IMR-90 (cell line): ENCODE data around the gene IRS2. TPM values are rescaled to one million over a fixed set of nuclear protein-coding genes. Genes with fewer than 3 reads are reported as not detected.

ENCODE experiments used
- ATAC-seq: fragments of 200-7000 bp; cut with Tn5 transposase; 2 replicates; pipeline ENCODE4 v1.9.1; 2020; ENCODE audit warnings: low read depth, mild to moderate bottlenecking, moderate library complexity
- BruUV-seq: library from RNA; stranded (reverse); fragments of 400-500 nt; replicated peaks from 2 replicates; lab custom pipeline; 2021; lab: Mats Ljungman, UMichigan
- CTCF ChIA-PET: fragments of 300-600 bp; formaldehyde crosslinking; extraction: SDS; loops from one replicate; lab custom pipeline; 2021; ENCODE audit warnings: antibody characterized with exemption; lab: Yijun Ruan, JAX
- POLR2A ChIA-PET: fragments of 300-600 bp; sonication (Branson Sonifier 250); formaldehyde crosslinking; loops from one replicate; lab custom pipeline; 2022; ENCODE audit warnings: antibody characterized with exemption; ENCODE audit not compliant: unreplicated experiment; lab: Charles Lee
- DNase-seq: peaks from one replicate; pipeline ENCODE4 v3.0.0; 2013
- H2AFZ ChIP-seq: replicated peaks from 2 replicates; pipeline ENCODE3; 2013; ENCODE audit warnings: low read length, mild to moderate bottlenecking; ENCODE audit not compliant: poor library complexity
- H2AK5ac ChIP-seq: 2 replicates; pipeline ENCODE4 v1.6.1; 2013; ENCODE audit warnings: low read depth, low read length, inconsistent platforms
- H2AK9ac ChIP-seq: replicated peaks from 2 replicates; pipeline ENCODE3; 2013; ENCODE audit warnings: mild to moderate bottlenecking, low read depth, low read length, moderate library complexity; ENCODE audit not compliant: poor library complexity
- H2BK120ac ChIP-seq: 2 replicates; pipeline ENCODE4 v1.6.1; 2013; ENCODE audit warnings: low read depth, low read length, inconsistent platforms
- H2BK15ac ChIP-seq: 3 replicates; pipeline ENCODE4 v1.6.1; 2013; ENCODE audit warnings: low read depth, low read length, inconsistent platforms
- H2BK20ac ChIP-seq: 2 replicates; pipeline ENCODE4 v1.6.1; 2013; ENCODE audit warnings: low read depth, mild to moderate bottlenecking, inconsistent platforms, low read length, moderate library complexity
- H2BK5ac ChIP-seq: 2 replicates; pipeline ENCODE4 v1.6.1; 2013; ENCODE audit warnings: mild to moderate bottlenecking, low read depth, low read length, inconsistent platforms; ENCODE audit not compliant: poor library complexity, severe bottlenecking
- H3K14ac ChIP-seq: replicated peaks from 2 replicates; pipeline ENCODE4 v1.6.1; 2013; ENCODE audit warnings: low read depth, low read length, inconsistent platforms
- H3K18ac ChIP-seq: 2 replicates; pipeline ENCODE4 v1.6.1; 2013; ENCODE audit warnings: low read depth, low read length, control low read depth
- H3K23ac ChIP-seq: 2 replicates; pipeline ENCODE4 v1.6.1; 2013; ENCODE audit warnings: low read depth, low read length, inconsistent platforms
- H3K27ac ChIP-seq: 2 replicates; pipeline ENCODE4 v1.5.1; 2013; ENCODE audit warnings: mild to moderate bottlenecking, control low read depth, low read length; ENCODE audit not compliant: insufficient read depth
- H3K27me3 ChIP-seq: 2 replicates; pipeline ENCODE4 v1.6.1; 2013; ENCODE audit warnings: low read length; ENCODE audit not compliant: control insufficient read depth, insufficient read depth
- H3K36me3 ChIP-seq: 2 replicates; pipeline ENCODE4 v1.6.1; 2013; ENCODE audit warnings: low read length, mixed read lengths; ENCODE audit not compliant: control insufficient read depth, insufficient read depth
- H3K4ac ChIP-seq: 2 replicates; pipeline ENCODE4 v1.6.1; 2013; ENCODE audit warnings: low read depth, low read length, inconsistent platforms
- H3K4me1 ChIP-seq: 2 replicates; pipeline ENCODE4 v1.6.1; 2013; ENCODE audit warnings: low read length, mixed read lengths; ENCODE audit not compliant: control insufficient read depth, insufficient read depth
- H3K4me2 ChIP-seq: 2 replicates; pipeline ENCODE4 v1.6.1; 2013; ENCODE audit warnings: low read depth, mild to moderate bottlenecking, control low read depth, low read length, moderate library complexity
- H3K4me3 ChIP-seq: 2 replicates; pipeline ENCODE4 v1.5.1; 2013; ENCODE audit warnings: low read depth, mild to moderate bottlenecking, control low read depth, low read length, moderate library complexity; ENCODE audit not compliant: insufficient read depth
- H3K56ac ChIP-seq: 2 replicates; pipeline ENCODE4 v1.6.1; 2013; ENCODE audit warnings: low read length, inconsistent platforms; ENCODE audit not compliant: insufficient read depth; ENCODE audit errors: extremely low read depth
- H3K79me1 ChIP-seq, 2 experiments: 2 replicates each; pipeline ENCODE4 v1.6.1; 2013; ENCODE audit warnings: low read length in 2 of 2, inconsistent platforms in 1 of 2, low read depth in 1 of 2
- H3K9ac ChIP-seq: 2 replicates; pipeline ENCODE4 v1.6.1; 2013; ENCODE audit warnings: low read depth, low read length, control low read depth
- H3K9me1 ChIP-seq: 2 replicates; pipeline ENCODE4 v1.6.1; 2013; ENCODE audit warnings: low read length, inconsistent platforms; ENCODE audit not compliant: insufficient read depth
- H3K9me3 ChIP-seq: 2 replicates; pipeline ENCODE4 v1.6.1; 2013; ENCODE audit warnings: low read length; ENCODE audit not compliant: control insufficient read depth, insufficient read depth
- H4K20me1 ChIP-seq: 2 replicates; pipeline ENCODE4 v1.6.1; 2013; ENCODE audit warnings: low read length, inconsistent platforms; ENCODE audit not compliant: insufficient read depth
- H4K5ac ChIP-seq: 2 replicates; pipeline ENCODE4 v1.6.1; 2013; ENCODE audit warnings: mild to moderate bottlenecking, low read depth, low read length, control low read depth
- H4K8ac ChIP-seq, 2 experiments: 2 replicates each; pipeline ENCODE4 v1.6.1; 2013; ENCODE audit warnings: low read depth in 2 of 2, low read length in 2 of 2, control low read depth in 1 of 2, inconsistent platforms in 1 of 2
- H4K91ac ChIP-seq: 2 replicates; pipeline ENCODE4 v1.6.1; 2013; ENCODE audit warnings: low read depth, low read length, inconsistent platforms; ENCODE audit not compliant: insufficient read depth
- CHD1 ChIP-seq: IDR thresholded peaks from 2 replicates; pipeline ENCODE4 v1.6.1; 2012; ENCODE audit warnings: low read depth, low read length, improper control_type of control experiment
- NFE2L2 ChIP-seq: fragments of 150-350 bp; IDR thresholded peaks from 2 replicates; pipeline ENCODE4 v1.6.1; 2016; ENCODE audit warnings: low read depth, mild to moderate bottlenecking, low read length
- POLR2A ChIP-seq: IDR thresholded peaks from 2 replicates; pipeline ENCODE4 v1.6.1; 2012; ENCODE audit warnings: mild to moderate bottlenecking, low read depth, low read length
- WGBS, 2 experiments: methylation state at CpG; one replicate each; pipeline versions ENCODE4 v1.1.5 to v1.1.7; 2013; ENCODE audit warnings: missing lambda C conversion rate in 2 of 2; ENCODE audit not compliant: insufficient read length in 1 of 2; ENCODE audit errors: extremely low coverage in 2 of 2; 5-methylcytosine and 5-hydroxymethylcytosine counted together
- dilution Hi-C: fragments of 300-500 bp; cut with HindIII; formaldehyde crosslinking; loops from one replicate; pipeline ENCODE4 v1.14.3; 2018; ENCODE audit warnings: low sequenced_read_pairs; ENCODE audit not compliant: unreplicated experiment
- in situ Hi-C: fragments of 300-500 bp; cut with MboI; formaldehyde crosslinking; loops from 3 replicates; pipeline ENCODE4 v1.14.3; 2019; ENCODE audit warnings: low sequenced_read_pairs, inconsistent platforms, mixed read lengths
- intact Hi-C: fragments of 100-400 bp; cut with micrococcal nuclease; formaldehyde crosslinking; loops from 2 replicates; pipeline ENCODE4 v1.10.0; 2022
- polyA plus RNA-seq, 3 experiments: library from polyadenylated mRNA; depleted of rRNA; stranded (reverse); fragments of >200 nt; gene quantifications; 2 replicates each; pipeline ENCODE4 v1.2.3, GENCODE V29; 2012; ENCODE audit warnings: low replicate concordance in 1 of 3
- total RNA-seq: library from RNA; depleted of rRNA; stranded (reverse); fragments of >200 nt; gene quantifications from 2 replicates; pipeline ENCODE4 v1.2.3, GENCODE V29; 2012

The IRS2 gene
- total and polyA plus RNA-seq, 2 of the 4 experiments (the other 2 are of a cell fraction): 0.36 to 1.4 TPM

- no peak overlapping the region for H3K14ac ChIP-seq
- intact Hi-C loops (no loop called here), in situ Hi-C loops (no loop called here), dilution Hi-C loops (no loop called here)
- no peaks in the 10 kb centered on the region for H3K79me1 ChIP-seq
- no peaks in the 10 kb centered on the region for H3K9me3 ChIP-seq
- H2AFZ ChIP-seq: no peak overlapping the region
- no peak overlapping the region for H4K91ac ChIP-seq
- H2AK5ac ChIP-seq: no peak overlapping the region
- H3K36me3 ChIP-seq: no peaks in the 10 kb centered on the region
- TF ChIP-seq POLR2A: no peak
- TF ChIP-seq NFE2L2: no peak
- TF ChIP-seq CHD1: no peak
- no peak overlapping the region for H4K5ac ChIP-seq
- H3K4me3 ChIP-seq: no peak overlapping the region
- no peak overlapping the region for H2AK9ac ChIP-seq
- H3K4ac ChIP-seq: no peak overlapping the region
- no peak overlapping the region for H2BK20ac ChIP-seq
- no peak overlapping the region for H3K4me2 ChIP-seq
- H4K20me1 ChIP-seq: no peaks in the 10 kb centered on the region
- H3K4me1 ChIP-seq: peaks cover 3% of the 10 kb centered on the region; the same call in 1 of the 2 replicates
- H3K9me1 ChIP-seq: peaks cover 9% of the 10 kb centered on the region; the same call in 1 of the 2 replicates
- no peak overlapping the region for H3K18ac ChIP-seq
- no peak overlapping the region for H2BK15ac ChIP-seq
- no peak overlapping the region for H4K8ac ChIP-seq
- H3K27ac ChIP-seq: no peak overlapping the region
- peaks cover 3% of the 10 kb centered on the region; the same call in 1 of the 2 replicates for H3K27me3 ChIP-seq
- peak; percentile 46 for ATAC-seq
- no peak overlapping the region; the same call in 1 of the 2 replicates for H2BK120ac ChIP-seq
- DNase-seq: no peak
- no peak overlapping the region for H3K56ac ChIP-seq
- H3K9ac ChIP-seq: no peak overlapping the region
- POLR2A ChIA-PET: no interaction called here
- no peak overlapping the region for H2BK5ac ChIP-seq
- no CpG with 5 or more reads among the region's 3 CpGs for WGBS, 2 experiments
- CTCF ChIA-PET: no interaction called here
- H3K23ac ChIP-seq: no peak overlapping the region
- BruUV-seq: no TSS peak
Observed at GRCh38 chr13:109821103-109821502, 34.7 kb upstream of the IRS2 start.
